ENCODE measurements around the gene SEC14L1.

Gene SEC14L1

GRCh38 chr17:77257169-77257568 is 116.4 kb downstream of the SEC14L1 start:
- Histone ChIP-seq H2AK5ac (ENCODE audit: low read length, severe bottlenecking) (peak overlapping the region; percentile 7), H3K9me3 (ENCODE audit: control insufficient read depth, low read length) (no peaks in the 10 kb centered on the region), H3K4me3 (ENCODE audit: insufficient read depth in 1 of 2, low read depth in 1 of 2, low read length in 2 of 2) (no peak overlapping the region), H3K79me1 (replicated peaks; ENCODE audit: low read length, poor library complexity, severe bottlenecking) (no peaks in the 10 kb centered on the region), H3K4ac (ENCODE audit: low read depth in 1 of 2, low read length in 2 of 2) (no peak overlapping the region), H2AFZ (ENCODE audit: low read depth, low read length) (no peak overlapping the region), H3K14ac (ENCODE audit: low read length in 2 of 2) (no peak overlapping the region), H3K4me1 (ENCODE audit: control insufficient read depth, insufficient read depth, low read depth, low read length) (peaks cover 40% of the 10 kb centered on the region), H2BK120ac (ENCODE audit: low read depth, low read length) (no peak overlapping the region), H3K18ac (ENCODE audit: low read depth in 1 of 2, low read length in 2 of 2) (no peak overlapping the region), H2BK15ac (ENCODE audit: low read depth, poor library complexity, severe bottlenecking) (peak overlapping the region; percentile 33), H3K27me3 (ENCODE audit: control insufficient read depth in 1 of 2, insufficient read depth in 1 of 2, low read length in 2 of 2) (peaks cover 0 to 8% of the 10 kb centered on the region in 2 experiments), H4K8ac (ENCODE audit: low read length) (no peak overlapping the region), H4K91ac (ENCODE audit: low read length) (peak overlapping the region; percentile 64), H3K23ac (ENCODE audit: low read length in 2 of 2) (no peak overlapping the region), H2BK5ac (ENCODE audit: low read depth, low read length, poor library complexity, severe bottlenecking) (no peak overlapping the region), H3K27ac (ENCODE audit: low read length, poor library complexity, severe bottlenecking) (no peak overlapping the region), H3K9ac (ENCODE audit: low read length) (no peak overlapping the region), H2BK12ac (ENCODE audit: low read length in 2 of 2) (no peak overlapping the region), H3K36me3 (ENCODE audit: control insufficient read depth in 1 of 2, insufficient read depth in 2 of 2, low read depth in 1 of 2, low read length in 2 of 2) (no peaks in the 10 kb centered on the region), H3K4me2 (ENCODE audit: low read length, poor library complexity, severe bottlenecking) (no peak overlapping the region)
- WGBS: 94% methylated on average over 1 of the region's 1 CpG
- no peak for DNase-seq

GRCh38 chr17:77257596-77258458 is 117.1 kb downstream of the SEC14L1 start:
- Histone ChIP-seq H3K36me3 (ENCODE audit: control insufficient read depth in 1 of 2, insufficient read depth in 2 of 2, low read depth in 1 of 2, low read length in 2 of 2) (no peaks in the 10 kb centered on the region), H3K27me3 (ENCODE audit: control insufficient read depth in 1 of 2, insufficient read depth in 1 of 2, low read length in 2 of 2) (peaks cover 0 to 8% of the 10 kb centered on the region in 2 experiments), H4K8ac (ENCODE audit: low read length) (peak overlapping the region; percentile 20), H3K27ac (ENCODE audit: low read length, poor library complexity, severe bottlenecking) (no peak overlapping the region), H3K18ac (ENCODE audit: low read depth in 1 of 2, low read length in 2 of 2) (no peak overlapping the region), H3K14ac (ENCODE audit: low read length in 2 of 2) (no peak overlapping the region), H2BK120ac (ENCODE audit: low read depth, low read length) (no peak overlapping the region), H3K79me1 (replicated peaks; ENCODE audit: low read length, poor library complexity, severe bottlenecking) (no peaks in the 10 kb centered on the region), H2AFZ (ENCODE audit: low read depth, low read length) (no peak overlapping the region), H2BK5ac (ENCODE audit: low read depth, low read length, poor library complexity, severe bottlenecking) (no peak overlapping the region), H3K4me1 (ENCODE audit: control insufficient read depth, insufficient read depth, low read depth, low read length) (peaks cover 35% of the 10 kb centered on the region), H3K23ac (ENCODE audit: low read length in 2 of 2) (no peak overlapping the region), H3K9me3 (ENCODE audit: control insufficient read depth, low read length) (no peaks in the 10 kb centered on the region), H2BK12ac (ENCODE audit: low read length in 2 of 2) (peak overlapping the region; percentile 68 to 86), H3K9ac (ENCODE audit: low read length) (no peak overlapping the region), H2BK15ac (ENCODE audit: low read depth, poor library complexity, severe bottlenecking) (peak overlapping the region; percentile 33), H3K4me2 (ENCODE audit: low read length, poor library complexity, severe bottlenecking) (no peak overlapping the region), H4K91ac (ENCODE audit: low read length) (peak overlapping the region; percentile 47), H3K4ac (ENCODE audit: low read depth in 1 of 2, low read length in 2 of 2) (no peak overlapping the region), H2AK5ac (ENCODE audit: low read length, severe bottlenecking) (peak overlapping the region; percentile 83), H3K4me3 (ENCODE audit: insufficient read depth in 1 of 2, low read depth in 1 of 2, low read length in 2 of 2) (no peak overlapping the region)
- DNase-seq: no peak
- 92% methylated on average over 27 of the region's 27 CpGs for WGBS

GRCh38 chr17:77258638-77259037 is 117.9 kb downstream of the SEC14L1 start:
- Histone ChIP-seq H3K4me2 (ENCODE audit: low read length, poor library complexity, severe bottlenecking) (no peak overlapping the region), H2BK5ac (ENCODE audit: low read depth, low read length, poor library complexity, severe bottlenecking) (no peak overlapping the region), H3K23ac (ENCODE audit: low read length in 2 of 2) (no peak overlapping the region), H3K14ac (ENCODE audit: low read length in 2 of 2) (no peak overlapping the region), H3K27ac (ENCODE audit: low read length, poor library complexity, severe bottlenecking) (no peak overlapping the region), H4K8ac (ENCODE audit: low read length) (no peak overlapping the region), H2AK5ac (ENCODE audit: low read length, severe bottlenecking) (peak overlapping the region; percentile 83), H3K9ac (ENCODE audit: low read length) (no peak overlapping the region), H2BK120ac (ENCODE audit: low read depth, low read length) (peak overlapping the region; percentile 21), H3K4me1 (ENCODE audit: control insufficient read depth, insufficient read depth, low read depth, low read length) (peaks cover 35% of the 10 kb centered on the region), H4K91ac (ENCODE audit: low read length) (peak overlapping the region; percentile 9), H3K36me3 (ENCODE audit: control insufficient read depth in 1 of 2, insufficient read depth in 2 of 2, low read depth in 1 of 2, low read length in 2 of 2) (no peaks in the 10 kb centered on the region), H3K18ac (ENCODE audit: low read depth in 1 of 2, low read length in 2 of 2) (no peak overlapping the region), H3K4me3 (ENCODE audit: insufficient read depth in 1 of 2, low read depth in 1 of 2, low read length in 2 of 2) (no peak overlapping the region), H2BK15ac (ENCODE audit: low read depth, poor library complexity, severe bottlenecking) (peak overlapping the region; percentile 49), H3K9me3 (ENCODE audit: control insufficient read depth, low read length) (no peaks in the 10 kb centered on the region), H3K27me3 (ENCODE audit: control insufficient read depth in 1 of 2, insufficient read depth in 1 of 2, low read length in 2 of 2) (peaks cover 0 to 8% of the 10 kb centered on the region in 2 experiments), H2BK12ac (ENCODE audit: low read length in 2 of 2) (peak overlapping the region in 1 of 2 experiments; percentile 68), H2AFZ (ENCODE audit: low read depth, low read length) (no peak overlapping the region), H3K79me1 (replicated peaks; ENCODE audit: low read length, poor library complexity, severe bottlenecking) (no peaks in the 10 kb centered on the region), H3K4ac (ENCODE audit: low read depth in 1 of 2, low read length in 2 of 2) (peak overlapping the region in 1 of 2 experiments; percentile 24)
- no peak for DNase-seq
- WGBS: 83% methylated on average over 12 of the region's 12 CpGs

- peaks cover 0 to 4% of the 10 kb centered on the region in 2 experiments for H3K27me3 ChIP-seq (ENCODE audit: control insufficient read depth in 1 of 2, insufficient read depth in 1 of 2, low read length in 2 of 2)
- H3K23ac ChIP-seq (ENCODE audit: low read length in 2 of 2): no peak overlapping the region
- peak overlapping the region; percentile 26 for H2AK5ac ChIP-seq (ENCODE audit: low read length, severe bottlenecking)
- H3K4me3 ChIP-seq (ENCODE audit: insufficient read depth in 1 of 2, low read depth in 1 of 2, low read length in 2 of 2): no peak overlapping the region
- peak overlapping the region in 1 of 2 experiments; percentile 10 for H2BK12ac ChIP-seq (ENCODE audit: low read length in 2 of 2)
- no peak overlapping the region for H4K91ac ChIP-seq (ENCODE audit: low read length)
- H2AFZ ChIP-seq (ENCODE audit: low read depth, low read length): no peak overlapping the region
- no peaks in the 10 kb centered on the region for H3K36me3 ChIP-seq (ENCODE audit: control insufficient read depth in 1 of 2, insufficient read depth in 2 of 2, low read depth in 1 of 2, low read length in 2 of 2)
- H2BK5ac ChIP-seq (ENCODE audit: low read depth, low read length, poor library complexity, severe bottlenecking): no peak overlapping the region
- no peak overlapping the region for H3K4me2 ChIP-seq (ENCODE audit: low read length, poor library complexity, severe bottlenecking)
- H3K79me1 ChIP-seq (replicated peaks; ENCODE audit: low read length, poor library complexity, severe bottlenecking): no peaks in the 10 kb centered on the region
- no peak for DNase-seq
- H3K27ac ChIP-seq (ENCODE audit: low read length, poor library complexity, severe bottlenecking): no peak overlapping the region
- H4K8ac ChIP-seq (ENCODE audit: low read length): no peak overlapping the region
- WGBS: 84% methylated on average over 22 of the region's 22 CpGs
- H2BK15ac ChIP-seq (ENCODE audit: low read depth, poor library complexity, severe bottlenecking): no peak overlapping the region
- no peak overlapping the region for H3K18ac ChIP-seq (ENCODE audit: low read depth in 1 of 2, low read length in 2 of 2)
- peaks cover 7% of the 10 kb centered on the region for H3K4me1 ChIP-seq (ENCODE audit: control insufficient read depth, insufficient read depth, low read depth, low read length)
- H3K9ac ChIP-seq (ENCODE audit: low read length): no peak overlapping the region
- H2BK120ac ChIP-seq (ENCODE audit: low read depth, low read length): no peak overlapping the region
- no peaks in the 10 kb centered on the region for H3K9me3 ChIP-seq (ENCODE audit: control insufficient read depth, low read length)
- H3K14ac ChIP-seq (ENCODE audit: low read length in 2 of 2): no peak overlapping the region
- no peak overlapping the region for H3K4ac ChIP-seq (ENCODE audit: low read depth in 1 of 2, low read length in 2 of 2)
Measured at GRCh38 chr17:77264617-77265230, 124.0 kb downstream of the SEC14L1 start.

Data from mesenchymal stem cell (in vitro differentiated cells and primary cell).